WI38 (cell line): ENCODE results near the gene ZNF132.

Experiments used
- H3K4me3 ChIP-seq: 2 replicates; pipeline ENCODE4 v1.5.1; 2011; ENCODE audit warnings: low read depth, mild to moderate bottlenecking, control low read depth, low read length
- TF ChIP-seq, protein P1 (sequence below): IDR thresholded peaks from 2 replicates; pipeline ENCODE4 v1.5.1; 2012; ENCODE audit warnings: low read depth, mild to moderate bottlenecking, control low read depth, low read length

ZNF132 gene

DNA sequence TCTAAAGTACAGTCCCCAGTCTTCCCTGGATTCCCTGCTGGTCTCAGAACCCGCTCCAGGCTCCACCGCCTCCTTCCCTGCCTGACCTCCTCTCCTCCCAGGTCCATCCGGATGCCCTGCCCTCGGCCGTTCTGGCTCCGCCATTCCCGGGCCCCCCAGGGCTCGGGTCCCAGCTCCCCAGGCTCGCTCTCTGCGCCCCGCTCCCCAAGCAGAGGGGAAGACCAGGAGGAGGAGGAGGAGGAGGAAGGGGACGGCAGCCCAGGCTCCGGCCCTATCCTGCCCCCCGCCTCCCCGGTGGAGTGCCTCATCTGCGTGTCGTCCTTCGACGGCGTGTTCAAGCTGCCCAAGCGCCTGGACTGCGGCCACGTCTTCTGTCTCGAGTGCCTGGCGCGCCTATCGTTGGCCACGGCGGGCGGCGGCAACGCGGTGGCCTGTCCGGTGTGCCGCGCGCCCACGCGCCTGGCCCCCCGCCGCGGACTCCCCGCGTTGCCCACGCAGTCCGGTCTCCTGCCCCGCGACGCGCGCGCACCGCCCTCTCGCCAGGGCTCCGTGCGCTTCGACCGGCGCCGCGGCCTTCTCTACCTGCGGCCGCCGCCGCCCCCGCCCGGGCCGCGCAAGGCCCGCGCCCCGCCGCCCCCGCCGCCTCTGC is 43.9 kb downstream of the ZNF132 start:
- no peak overlapping the region for H3K4me3 ChIP-seq
- TF ChIP-seq, protein P1, sequence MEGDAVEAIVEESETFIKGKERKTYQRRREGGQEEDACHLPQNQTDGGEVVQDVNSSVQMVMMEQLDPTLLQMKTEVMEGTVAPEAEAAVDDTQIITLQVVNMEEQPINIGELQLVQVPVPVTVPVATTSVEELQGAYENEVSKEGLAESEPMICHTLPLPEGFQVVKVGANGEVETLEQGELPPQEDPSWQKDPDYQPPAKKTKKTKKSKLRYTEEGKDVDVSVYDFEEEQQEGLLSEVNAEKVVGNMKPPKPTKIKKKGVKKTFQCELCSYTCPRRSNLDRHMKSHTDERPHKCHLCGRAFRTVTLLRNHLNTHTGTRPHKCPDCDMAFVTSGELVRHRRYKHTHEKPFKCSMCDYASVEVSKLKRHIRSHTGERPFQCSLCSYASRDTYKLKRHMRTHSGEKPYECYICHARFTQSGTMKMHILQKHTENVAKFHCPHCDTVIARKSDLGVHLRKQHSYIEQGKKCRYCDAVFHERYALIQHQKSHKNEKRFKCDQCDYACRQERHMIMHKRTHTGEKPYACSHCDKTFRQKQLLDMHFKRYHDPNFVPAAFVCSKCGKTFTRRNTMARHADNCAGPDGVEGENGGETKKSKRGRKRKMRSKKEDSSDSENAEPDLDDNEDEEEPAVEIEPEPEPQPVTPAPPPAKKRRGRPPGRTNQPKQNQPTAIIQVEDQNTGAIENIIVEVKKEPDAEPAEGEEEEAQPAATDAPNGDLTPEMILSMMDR: no peak

DNA sequence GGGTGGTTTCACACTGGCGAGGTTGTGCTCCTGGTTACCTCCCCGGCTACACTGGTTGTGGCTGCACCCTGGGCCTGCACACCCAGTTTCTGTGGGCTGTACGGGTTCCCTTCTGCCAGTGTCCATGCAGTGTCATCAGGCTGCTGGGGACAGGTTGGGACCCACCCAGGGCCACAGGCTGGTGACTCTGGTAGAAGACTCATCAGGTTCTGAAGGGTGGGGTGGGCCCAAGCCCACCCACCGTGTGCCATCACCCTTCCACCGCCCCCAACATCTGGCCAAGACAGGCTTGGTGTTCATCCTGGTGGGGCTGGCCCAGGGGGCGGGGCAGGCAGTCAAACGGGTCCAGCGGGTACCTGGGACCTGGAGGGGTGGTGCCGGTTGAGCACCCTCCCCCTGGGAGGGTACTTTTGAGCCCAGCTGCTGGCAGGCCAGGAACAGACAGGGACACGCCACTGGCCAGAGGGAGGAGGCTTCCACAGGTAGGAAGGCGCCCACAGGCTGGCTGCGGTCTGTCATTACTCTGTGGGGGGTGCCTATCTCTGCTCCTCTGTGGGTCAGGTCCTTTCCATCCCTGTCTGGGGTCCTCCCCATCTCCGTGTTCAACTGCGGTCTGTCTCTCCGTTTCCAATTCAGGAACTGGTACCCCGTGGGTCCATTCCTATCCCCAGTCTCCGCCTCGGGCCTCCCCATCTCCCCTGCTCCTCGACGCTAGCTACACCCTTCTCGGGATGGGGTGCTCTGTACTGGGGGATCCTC is 44.6 kb downstream of the ZNF132 start, which contains the start of gene RNF225:
Gene RNF225 (plus strand): TSS at position 437 of the 759 bp plus-strand sequence. CDS start 434 bp downstream, outside the sequence.
- no peak within 1 kb of the TSS for H3K4me3 ChIP-seq
- TF ChIP-seq, protein P1: no peak

DNA sequence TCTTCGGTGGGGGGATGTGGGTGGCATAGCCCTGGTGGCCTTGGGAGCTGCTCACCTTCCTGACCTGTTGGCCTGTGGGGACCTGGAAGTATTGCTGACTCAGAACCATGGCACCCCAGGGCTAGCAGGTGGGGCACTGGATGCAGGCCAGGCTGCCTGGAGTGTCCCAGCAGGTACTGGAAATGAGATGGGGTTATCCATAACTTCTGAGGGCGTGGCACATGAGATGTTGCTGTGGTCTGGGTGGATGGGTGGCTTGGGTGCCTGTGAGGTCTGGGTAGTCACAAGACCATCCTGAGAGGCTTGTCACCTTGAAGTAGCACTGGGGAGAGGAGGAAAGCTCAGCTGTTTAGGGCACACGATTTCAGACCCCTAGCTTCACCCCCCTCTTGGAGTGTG is 45.1 kb downstream of the ZNF132 start:
- TF ChIP-seq, protein P1: no peak
- no peak overlapping the region for H3K4me3 ChIP-seq

DNA sequence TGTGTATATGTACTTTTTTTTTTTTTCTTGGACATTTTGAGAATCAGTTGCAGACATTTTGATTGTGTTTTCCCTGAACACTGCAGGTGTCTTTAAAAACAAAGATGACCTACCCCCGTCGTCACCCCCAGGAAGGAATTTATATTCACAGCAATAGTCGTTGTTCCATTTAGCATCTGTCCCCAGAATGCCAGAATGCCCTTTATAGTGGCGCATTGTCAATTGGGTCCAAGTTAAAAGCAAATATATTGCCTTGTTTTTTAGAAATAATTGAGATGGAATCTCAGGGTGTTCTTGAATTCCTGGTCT is 46.3 kb downstream of the ZNF132 start:
- no peak overlapping the region for H3K4me3 ChIP-seq
- TF ChIP-seq, protein P1: no peak

GRCh38 chr19:58392945-58393724 is 46.8 kb downstream of the ZNF132 start:
- TF ChIP-seq, protein P1: no peak
- no peak overlapping the region for H3K4me3 ChIP-seq

- H3K4me3 ChIP-seq: peak overlapping the region; percentile 97
Measured at GRCh38 chr19:58388175-58388526, 51.8 kb downstream of the ZNF132 start.

More at GRCh38 chr19:58388175-58388526, 51.8 kb downstream of the ZNF132 start:
- TF ChIP-seq, protein P1: no peak
